NT2/D1 (cell line): ENCODE data around the gene SEL1L.
A peak's percentile ranks its signal among the peaks of the same experiment; 100 is the strongest.
"Not testable (repeated sequence)": the region's sequence is repeated elsewhere in the genome, so short reads cannot be mapped to it uniquely, and the experiment has no call there.

Experiments used
- DNase-seq: peaks from one replicate; pipeline ENCODE4 v3.0.0-alpha.2; 2011; ENCODE audit warnings: low read depth, low spot score
- H3K27me3 ChIP-seq: 2 replicates; pipeline ENCODE4 v1.6.0; 2011; ENCODE audit warnings: mild to moderate bottlenecking; ENCODE audit not compliant: insufficient read length, insufficient read depth
- H3K36me3 ChIP-seq: 2 replicates; pipeline ENCODE4 v1.6.1; 2011; ENCODE audit warnings: mild to moderate bottlenecking, low read length, mixed read lengths; ENCODE audit not compliant: insufficient read depth, insufficient read length
- H3K4me1 ChIP-seq: 2 replicates; pipeline ENCODE4 v1.5.1; 2011; ENCODE audit not compliant: insufficient read depth, insufficient read length
- H3K4me3 ChIP-seq: 2 replicates; pipeline ENCODE4 v1.5.1; 2011; ENCODE audit warnings: low read depth; ENCODE audit not compliant: insufficient read length
- H3K9ac ChIP-seq: 2 replicates; pipeline ENCODE4 v1.6.0; 2011; ENCODE audit warnings: low read depth; ENCODE audit not compliant: insufficient read length
- H3K9me3 ChIP-seq: 2 replicates; pipeline ENCODE4 v1.5.1; 2011; ENCODE audit warnings: mild to moderate bottlenecking, low read length; ENCODE audit not compliant: insufficient read depth
- SUZ12 ChIP-seq: IDR thresholded peaks from 2 replicates; pipeline ENCODE4 v1.6.1; 2011; ENCODE audit not compliant: insufficient read length, insufficient read depth; ENCODE audit errors: extremely low read depth
- YY1 ChIP-seq: IDR thresholded peaks from 2 replicates; pipeline ENCODE4 v1.6.1; 2011; ENCODE audit not compliant: insufficient read length, insufficient read depth
- ZNF274 ChIP-seq: IDR thresholded peaks from 2 replicates; pipeline ENCODE4 v1.6.1; 2011; ENCODE audit warnings: mild to moderate bottlenecking, low read depth, low read length

Gene SEL1L

GRCh38 chr14:81523616-81524015 lies 10.0 kb downstream of the SEL1L start:
- Histone ChIP-seq H3K4me3 (no peak overlapping the region), H3K9ac (no peak overlapping the region), H3K36me3 (peaks cover 20% of the 10 kb centered on the region), H3K27me3 (no peaks in the 10 kb centered on the region), H3K9me3 (no peaks in the 10 kb centered on the region), H3K4me1 (no peaks in the 10 kb centered on the region)
- DNase-seq: no peak
- TF ChIP-seq YY1: no peak

- no peak overlapping the region for H3K9ac ChIP-seq
- H3K9me3 ChIP-seq: no peaks in the 10 kb centered on the region
- peaks cover 20% of the 10 kb centered on the region for H3K36me3 ChIP-seq
- TF ChIP-seq ZNF274: no peak
- TF ChIP-seq SUZ12: no peak
- no peak for TF ChIP-seq YY1
- no peaks in the 10 kb centered on the region for H3K4me1 ChIP-seq
- no peak overlapping the region for H3K4me3 ChIP-seq
- no peak for DNase-seq
- H3K27me3 ChIP-seq: no peaks in the 10 kb centered on the region
These were observed 10.6 kb downstream of the SEL1L start for GRCh38 chr14:81523016-81523415.

DNA sequence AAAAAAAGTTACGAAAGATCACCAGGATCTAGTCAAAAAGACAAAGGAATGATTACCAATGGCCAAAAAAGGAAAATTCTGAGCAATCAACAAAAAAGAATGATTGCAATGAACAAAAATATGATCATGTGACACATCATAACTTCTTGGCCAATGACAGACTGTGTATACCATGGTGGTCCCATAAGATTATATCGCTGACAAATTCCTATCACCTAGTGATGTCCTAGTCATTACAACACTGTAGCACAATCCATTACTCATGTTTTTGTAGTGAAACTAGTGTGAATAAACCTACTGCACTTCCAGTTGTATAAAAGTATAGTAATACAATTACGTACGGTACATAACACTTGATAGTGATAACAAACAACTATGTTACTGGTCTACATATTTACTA lies 12.3 kb downstream of the SEL1L start:
- no peaks in the 10 kb centered on the region for H3K9me3 ChIP-seq
- H3K36me3 ChIP-seq: peaks cover 14% of the 10 kb centered on the region

DNA sequence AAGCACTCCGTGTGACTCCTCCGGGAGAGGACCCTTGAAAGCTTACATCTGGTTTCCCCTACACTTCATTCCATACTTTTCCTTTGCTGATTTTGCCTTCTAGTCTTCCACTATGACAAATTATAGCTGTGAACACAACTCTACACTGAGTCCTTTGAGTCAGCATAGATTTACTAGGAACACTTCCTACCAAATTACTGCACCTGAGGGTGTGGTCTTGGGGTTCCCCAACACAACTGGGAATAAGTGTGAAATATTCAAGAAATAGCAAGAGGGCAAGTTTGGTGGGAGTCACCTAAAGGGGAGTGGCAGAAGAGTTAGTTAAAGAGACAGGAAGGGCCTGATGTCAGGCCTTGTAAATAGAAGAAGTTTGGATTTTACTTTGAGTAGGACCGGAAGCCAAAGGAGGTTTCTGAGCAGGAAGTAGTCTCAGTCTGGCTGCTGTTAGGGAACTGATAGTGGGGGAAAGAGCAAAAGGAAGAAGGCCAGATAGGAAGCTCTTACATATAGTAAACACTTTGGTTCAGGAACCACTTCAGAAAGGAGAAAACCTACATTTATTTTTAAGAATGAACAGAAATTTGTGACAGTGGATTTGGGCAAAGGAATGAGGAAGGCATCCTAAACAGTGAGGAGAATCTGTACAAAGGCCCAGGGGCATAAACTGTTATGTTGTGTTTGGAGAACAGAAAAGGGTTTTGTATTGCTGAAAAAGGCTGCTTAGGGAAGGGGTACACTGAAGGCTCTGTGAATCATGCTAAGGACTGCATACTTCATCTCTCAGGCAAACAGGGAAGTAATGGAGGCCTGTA lies 14.2 kb downstream of the SEL1L start:
- no peaks in the 10 kb centered on the region for H3K4me1 ChIP-seq
- no peak for DNase-seq
- no peak overlapping the region for H3K4me3 ChIP-seq
- peaks cover 13% of the 10 kb centered on the region for H3K36me3 ChIP-seq
- no peaks in the 10 kb centered on the region for H3K27me3 ChIP-seq
- TF ChIP-seq SUZ12: no peak
- no peak for TF ChIP-seq YY1
- TF ChIP-seq ZNF274: no peak
- H3K9me3 ChIP-seq: no peaks in the 10 kb centered on the region
- H3K9ac ChIP-seq: no peak overlapping the region

More for the DNA sequence above, 12.3 kb downstream of the SEL1L start:
- DNase-seq: no peak
- Histone ChIP-seq H3K4me3 (no peak overlapping the region), H3K27me3 (no peaks in the 10 kb centered on the region), H3K4me1 (no peaks in the 10 kb centered on the region), H3K9ac (no peak overlapping the region)
- TF ChIP-seq SUZ12: no peak
- no peak for TF ChIP-seq YY1
- TF ChIP-seq ZNF274: no peak

DNA sequence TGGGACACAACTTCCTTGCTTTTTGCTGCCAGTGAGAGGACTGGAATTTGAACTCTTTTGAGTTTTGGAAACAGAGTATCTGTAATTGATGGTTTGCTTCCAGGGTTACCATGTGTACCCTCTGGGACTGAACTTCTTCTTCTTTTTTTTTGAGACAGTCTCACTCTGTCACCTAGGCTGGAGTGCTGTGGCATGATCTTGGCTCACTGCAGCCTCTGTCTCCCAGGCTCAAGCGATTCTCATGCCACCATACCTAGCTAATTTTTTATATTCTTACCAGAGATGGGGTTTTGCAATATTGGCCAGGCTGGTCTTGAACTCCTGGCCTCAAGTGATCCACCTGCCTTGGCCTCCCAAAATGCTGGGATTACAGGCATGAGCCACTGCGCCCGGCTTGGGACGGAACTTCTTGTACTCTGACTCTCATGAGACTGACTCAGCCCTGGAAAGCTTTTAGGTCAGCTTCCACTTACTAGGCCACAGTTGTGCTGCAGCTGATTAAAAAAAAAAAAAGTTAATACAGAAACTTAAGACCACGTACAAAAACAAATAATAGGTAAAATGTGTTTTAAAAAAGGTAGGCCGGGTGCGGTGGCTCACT lies 15.8 kb downstream of the SEL1L start:
- Histone ChIP-seq H3K9ac (no peak overlapping the region), H3K4me3 (no peak overlapping the region), H3K9me3 (no peaks in the 10 kb centered on the region), H3K27me3 (no peaks in the 10 kb centered on the region), H3K4me1 (no peaks in the 10 kb centered on the region), H3K36me3 (peaks cover 7% of the 10 kb centered on the region)
- DNase-seq: no peak
- TF ChIP-seq ZNF274 (no peak), SUZ12 (no peak), YY1 (no peak)

- peaks cover 9% of the 10 kb centered on the region for H3K36me3 ChIP-seq
- no peaks in the 10 kb centered on the region for H3K4me1 ChIP-seq
- no peaks in the 10 kb centered on the region for H3K27me3 ChIP-seq
- H3K9me3 ChIP-seq: no peaks in the 10 kb centered on the region
- TF ChIP-seq YY1: no peak
- no peak for TF ChIP-seq SUZ12
- H3K9ac ChIP-seq: no peak overlapping the region
- DNase-seq: peak; percentile 32
- H3K4me3 ChIP-seq: no peak overlapping the region
These were observed 16.5 kb downstream of the SEL1L start for GRCh38 chr14:81516986-81517797.

DNA sequence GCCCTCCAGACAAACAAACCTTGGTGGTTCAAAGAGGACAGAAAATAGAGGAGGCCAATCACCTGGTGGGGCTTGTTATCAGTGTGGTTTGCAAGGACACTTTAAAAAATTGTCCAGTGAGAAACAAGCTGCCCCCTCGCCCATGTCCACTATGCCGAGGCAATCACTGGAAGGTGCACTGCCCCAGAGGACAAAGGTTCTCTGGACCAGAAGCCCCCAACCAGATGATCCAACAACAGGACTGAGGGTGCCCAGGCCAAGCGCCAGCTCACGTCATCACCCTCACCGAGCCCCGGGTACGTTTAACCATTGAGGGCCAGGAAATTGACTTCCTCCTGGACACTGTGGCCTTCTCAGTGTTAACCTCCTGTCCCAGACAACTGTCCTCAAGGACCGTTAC lies 17.7 kb downstream of the SEL1L start:
- H3K9ac ChIP-seq, H3K4me1 ChIP-seq, H3K9me3 ChIP-seq, H3K27me3 ChIP-seq, DNase-seq, H3K36me3 ChIP-seq, H3K4me3 ChIP-seq: not testable (repeated sequence)

DNA sequence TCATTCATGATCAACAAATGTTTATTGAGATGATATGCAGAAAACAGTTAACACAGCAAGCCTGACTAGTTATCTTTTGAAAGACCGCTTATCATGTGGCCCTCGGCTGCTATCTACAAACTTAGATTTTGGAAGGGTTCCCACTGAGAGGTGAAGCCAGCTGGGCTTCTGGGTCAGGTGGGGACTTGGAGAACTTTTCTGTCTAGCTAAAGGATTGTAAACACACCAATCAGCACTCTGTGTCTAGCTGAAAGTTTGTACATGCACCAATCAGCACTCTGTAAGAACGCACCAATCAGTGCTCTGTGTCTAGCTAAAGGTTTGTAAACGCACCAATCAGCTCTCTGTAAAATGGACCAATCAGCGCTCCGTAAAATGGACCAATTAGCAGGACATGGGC lies 20.8 kb downstream of the SEL1L start:
- not testable (repeated sequence) for H3K9ac ChIP-seq, H3K36me3 ChIP-seq, DNase-seq

More for the DNA sequence above, 20.8 kb downstream of the SEL1L start:
- not testable (repeated sequence) for H3K27me3 ChIP-seq, H3K4me3 ChIP-seq, H3K9me3 ChIP-seq, H3K4me1 ChIP-seq
